Epithelial cell of prostate (primary cell): ENCODE results near the gene CCDC34.
"Not testable (repeated sequence)": the region's sequence is repeated elsewhere in the genome, so short reads cannot be mapped to it uniquely, and the experiment has no call there.

Experiments
- DNase-seq: peaks from one replicate; pipeline ENCODE4 v3.0.0-alpha.2; 2011; ENCODE audit warnings: low read depth, low spot score
- H3K27ac ChIP-seq: fragments of 450-650 bp; 2 replicates; pipeline ENCODE4 v1.5.1; 2017; ENCODE audit warnings: mild to moderate bottlenecking

The CCDC34 gene

GRCh38 chr11:27330633-27331270 lies 32.3 kb downstream of the CCDC34 start:
- no peak overlapping the region for H3K27ac ChIP-seq
- DNase-seq = no peak

- no peak overlapping the region for H3K27ac ChIP-seq
Observed at GRCh38 chr11:27329867-27330632, 33.0 kb downstream of the CCDC34 start.

GRCh38 chr11:27328614-27329013 lies 34.4 kb downstream of the CCDC34 start:
- no peak for DNase-seq
- H3K27ac ChIP-seq = no peak overlapping the region

More at GRCh38 chr11:27329867-27330632, 33.0 kb downstream of the CCDC34 start:
- no peak for DNase-seq

GRCh38 chr11:27327064-27327463 lies 36.0 kb downstream of the CCDC34 start:
- not testable (repeated sequence) for H3K27ac ChIP-seq, DNase-seq

- not testable (repeated sequence) for H3K27ac ChIP-seq
Observed at GRCh38 chr11:27322196-27322595, 40.8 kb downstream of the CCDC34 start.

GRCh38 chr11:27321340-27321739 lies 41.7 kb downstream of the CCDC34 start:
- H3K27ac ChIP-seq, DNase-seq: not testable (repeated sequence)

More at GRCh38 chr11:27322196-27322595, 40.8 kb downstream of the CCDC34 start:
- not testable (repeated sequence) for DNase-seq

- H3K27ac ChIP-seq = no peak overlapping the region
- DNase-seq = peak; percentile 52
Observed at GRCh38 chr11:27319072-27319471, 43.9 kb downstream of the CCDC34 start.

GRCh38 chr11:27317751-27318150 lies 45.3 kb downstream of the CCDC34 start:
- no peak for DNase-seq
- no peak overlapping the region for H3K27ac ChIP-seq

GRCh38 chr11:27315836-27316235 lies 47.2 kb downstream of the CCDC34 start:
- no peak for DNase-seq
- H3K27ac ChIP-seq = no peak overlapping the region

GRCh38 chr11:27313157-27313821 lies 49.7 kb downstream of the CCDC34 start:
- DNase-seq = no peak

GRCh38 chr11:27312110-27312509 lies 50.9 kb downstream of the CCDC34 start:
- H3K27ac ChIP-seq = no peak overlapping the region
- no peak for DNase-seq

More at GRCh38 chr11:27313157-27313821, 49.7 kb downstream of the CCDC34 start:
- H3K27ac ChIP-seq = no peak overlapping the region

- no peak for DNase-seq
- H3K27ac ChIP-seq = no peak overlapping the region
Observed at GRCh38 chr11:27310707-27311106, 52.3 kb downstream of the CCDC34 start.

- H3K27ac ChIP-seq = no peak overlapping the region
- no peak for DNase-seq
Observed at GRCh38 chr11:27310182-27310581, 52.8 kb downstream of the CCDC34 start.

GRCh38 chr11:27309046-27309445 lies 54.0 kb downstream of the CCDC34 start:
- no peak for DNase-seq
- no peak overlapping the region for H3K27ac ChIP-seq

GRCh38 chr11:27307232-27307631 lies 55.8 kb downstream of the CCDC34 start:
- DNase-seq = no peak
- H3K27ac ChIP-seq = no peak overlapping the region

- no peak overlapping the region for H3K27ac ChIP-seq
Observed at GRCh38 chr11:27305751-27306150, 57.3 kb downstream of the CCDC34 start.

GRCh38 chr11:27304514-27304913 lies 58.5 kb downstream of the CCDC34 start:
- H3K27ac ChIP-seq = no peak overlapping the region

More at GRCh38 chr11:27305751-27306150, 57.3 kb downstream of the CCDC34 start:
- DNase-seq = no peak

GRCh38 chr11:27303903-27304302 lies 59.1 kb downstream of the CCDC34 start:
- DNase-seq = no peak
- no peak overlapping the region for H3K27ac ChIP-seq

More at GRCh38 chr11:27304514-27304913, 58.5 kb downstream of the CCDC34 start:
- no peak for DNase-seq

GRCh38 chr11:27300974-27301373 lies 62.0 kb downstream of the CCDC34 start:
- peak overlapping the region; percentile 1 for H3K27ac ChIP-seq
- no peak for DNase-seq

- DNase-seq = no peak
- no peak overlapping the region for H3K27ac ChIP-seq
Observed at GRCh38 chr11:27297616-27298015, 65.4 kb downstream of the CCDC34 start.

- DNase-seq = no peak
- H3K27ac ChIP-seq = no peak overlapping the region
Observed at GRCh38 chr11:27296497-27296896, 66.5 kb downstream of the CCDC34 start.
